NCI-H748 (cell line): Measurements from ENCODE around the gene SERPING1.
A peak's percentile ranks its signal among the peaks of the same experiment; 100 is the strongest.

ENCODE experiments used
- DNase-seq: peaks from one replicate; lab custom pipeline; 2025; ENCODE audit not compliant: unreplicated experiment; lab: John Stamatoyannopoulos, UW

The SERPING1 gene

DNA sequence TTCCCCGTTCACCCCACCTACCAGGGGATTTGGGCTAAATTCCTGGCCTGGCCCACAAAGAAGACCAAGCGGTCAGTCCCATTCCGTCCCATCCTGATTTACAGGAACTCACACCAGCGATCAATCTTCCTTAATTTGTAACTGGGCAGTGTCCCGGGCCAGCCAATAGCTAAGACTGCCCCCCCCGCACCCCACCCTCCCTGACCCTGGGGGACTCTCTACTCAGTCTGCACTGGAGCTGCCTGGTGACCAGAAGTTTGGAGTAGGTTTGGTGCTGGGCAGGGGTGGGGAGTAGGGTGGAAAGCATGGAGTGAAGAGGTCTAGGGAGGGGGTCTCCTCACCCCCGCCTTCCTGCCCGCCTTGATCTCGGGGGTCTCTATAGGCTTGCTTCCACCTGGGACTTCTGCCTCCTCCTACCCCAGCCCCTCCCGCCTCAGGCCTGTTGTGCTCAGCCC is at the start of gene SERPING1:
Gene SERPING1 (plus strand): TSS at position 225 of the 455 bp plus-strand sequence. CDS start 586 bp downstream, outside the sequence.
- DNase-seq, result no peak

DNA sequence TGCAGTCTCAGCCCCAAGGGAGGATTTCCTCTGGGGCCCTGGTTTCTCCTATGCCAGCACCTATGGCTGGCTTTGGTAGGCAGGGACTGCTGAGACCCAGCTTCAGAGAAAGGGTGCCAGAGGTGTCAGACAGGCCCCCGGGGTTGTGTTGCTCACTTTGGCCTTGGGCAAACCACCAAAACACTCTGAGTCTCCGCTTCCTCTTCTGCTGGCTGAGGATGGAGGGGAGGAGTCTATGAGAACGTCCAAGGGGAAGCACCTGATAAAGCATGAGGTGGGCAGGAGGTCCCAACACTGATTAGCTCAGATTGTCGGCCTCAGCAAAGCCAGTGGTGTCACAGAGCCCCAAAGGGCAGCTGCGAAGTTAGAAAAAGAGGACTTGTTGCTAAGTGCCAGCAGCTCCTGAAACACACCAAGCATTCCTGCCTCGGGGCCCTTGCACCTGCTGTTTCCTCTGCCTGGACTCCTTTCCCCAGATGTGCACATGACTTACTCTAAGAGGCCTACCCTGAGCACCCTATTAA is 49.6 kb upstream of the SERPING1 start:
- DNase-seq, result no peak

DNA sequence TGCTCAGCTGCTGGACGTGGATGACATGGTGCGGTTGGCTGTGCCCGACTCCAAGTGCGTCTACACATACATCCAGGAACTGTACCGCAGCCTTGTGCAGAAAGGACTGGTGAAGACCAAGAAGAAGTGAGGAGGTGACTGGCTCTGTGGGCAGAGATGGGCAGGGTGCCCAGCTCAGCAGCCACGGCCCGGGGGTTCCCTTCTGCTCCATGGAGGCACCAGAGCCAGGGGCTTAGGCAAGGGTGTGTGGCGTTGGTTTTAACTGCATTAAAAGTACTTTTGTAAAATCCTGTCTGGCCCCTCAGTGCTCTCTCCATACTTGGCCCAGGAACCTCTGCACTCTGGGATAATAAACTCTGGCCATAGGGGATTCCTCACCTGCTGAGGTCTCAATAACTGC is 47.5 kb upstream of the SERPING1 start:
- no peak for DNase-seq

DNA sequence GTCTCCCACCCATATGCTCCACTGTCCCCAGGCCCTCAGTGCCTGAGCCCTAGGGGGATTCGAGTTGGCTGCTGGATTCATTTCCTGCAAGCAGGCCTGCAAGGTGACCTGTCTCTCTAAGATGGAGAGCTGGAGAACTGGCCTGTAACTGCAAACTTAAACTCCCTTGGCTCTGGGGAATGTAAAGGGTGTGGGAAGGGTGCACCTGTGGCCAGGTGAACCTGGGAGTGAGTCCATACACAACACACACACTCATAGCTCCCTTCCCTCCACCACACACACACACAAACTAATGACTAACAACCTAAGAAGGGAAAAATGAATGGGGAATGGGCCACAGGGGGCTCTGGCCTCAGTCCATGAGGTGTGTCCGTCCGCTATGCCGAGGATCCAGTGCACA is 45.5 kb upstream of the SERPING1 start:
- DNase-seq, result no peak

DNA sequence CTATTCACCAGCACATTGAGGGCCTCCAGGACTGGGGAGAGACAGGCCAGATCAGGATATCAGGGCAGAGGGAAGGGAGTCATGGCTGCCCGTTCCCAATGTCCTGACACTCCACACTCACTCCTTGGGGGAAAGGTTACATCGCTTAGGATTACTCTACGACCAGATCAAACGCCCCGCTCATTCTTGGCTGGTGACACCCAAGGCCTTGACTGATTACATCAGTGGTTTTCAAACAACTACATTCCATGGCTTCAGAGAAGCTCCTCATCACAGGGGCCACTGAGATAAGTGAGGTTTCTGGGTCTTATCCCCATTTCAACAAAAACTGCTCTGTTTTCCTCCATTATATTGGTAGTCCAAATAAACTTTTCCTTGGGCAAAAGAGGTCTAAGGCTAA is 45.0 kb upstream of the SERPING1 start:
- DNase-seq, result no peak

DNA sequence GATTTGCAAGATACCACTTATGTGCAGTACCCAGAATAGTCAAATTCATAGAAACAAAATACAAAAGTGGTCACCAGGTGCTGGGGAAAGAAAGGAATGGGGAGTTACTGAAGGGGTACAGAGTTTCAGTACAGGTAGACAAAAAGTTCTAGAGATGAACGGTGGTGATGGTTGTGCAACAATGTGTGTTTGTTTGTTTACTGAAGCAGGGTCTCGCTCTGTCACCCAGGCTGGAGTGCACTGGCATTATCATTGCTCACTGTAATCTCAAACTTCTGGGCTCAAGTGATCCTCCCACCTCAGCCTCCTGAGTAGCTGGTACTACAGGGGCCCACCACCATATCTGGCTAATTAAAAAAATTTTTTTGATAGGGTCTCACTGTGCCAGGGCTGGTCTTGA is 42.1 kb upstream of the SERPING1 start:
- DNase-seq, result no peak

DNA sequence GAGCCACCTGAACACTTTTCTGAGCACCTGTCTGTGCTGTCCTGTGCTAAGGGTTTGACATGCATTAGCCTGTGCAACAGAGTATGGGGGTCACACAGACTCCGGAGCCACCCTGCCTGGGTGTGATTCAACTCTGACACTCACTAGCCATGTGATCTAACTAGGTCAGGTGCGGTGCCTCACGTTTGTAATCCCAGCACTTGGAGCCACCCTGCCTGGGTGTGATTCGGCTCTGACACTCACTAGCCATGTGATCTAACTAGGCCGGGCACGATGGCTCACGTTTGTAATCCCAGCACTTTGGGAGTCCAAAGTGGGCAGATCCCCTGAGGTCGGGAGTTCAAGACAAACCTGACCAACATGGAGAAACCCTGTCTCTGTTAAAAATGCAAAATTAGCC is 41.4 kb upstream of the SERPING1 start:
- DNase-seq, result no peak

DNA sequence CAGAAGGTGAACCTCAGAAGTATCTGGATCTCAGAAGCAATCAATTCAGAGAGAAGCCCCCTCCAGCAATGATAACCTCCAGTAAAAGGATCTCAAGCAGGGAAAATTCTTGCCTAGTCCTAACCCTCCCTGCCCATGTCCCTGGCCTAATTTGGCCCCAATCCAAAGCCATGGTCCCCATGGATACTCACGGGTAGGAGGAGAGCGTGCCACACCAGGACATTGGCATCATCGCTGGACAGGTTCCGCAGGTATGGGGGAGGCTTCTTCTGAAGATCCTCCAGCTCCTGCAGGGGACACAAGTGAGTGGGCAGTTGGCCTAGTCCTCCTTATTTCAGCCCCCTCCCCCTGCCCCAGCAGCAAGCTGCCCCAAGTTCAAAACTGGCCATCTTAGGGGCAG is 37.3 kb upstream of the SERPING1 start:
- DNase-seq, result peak; percentile 15

DNA sequence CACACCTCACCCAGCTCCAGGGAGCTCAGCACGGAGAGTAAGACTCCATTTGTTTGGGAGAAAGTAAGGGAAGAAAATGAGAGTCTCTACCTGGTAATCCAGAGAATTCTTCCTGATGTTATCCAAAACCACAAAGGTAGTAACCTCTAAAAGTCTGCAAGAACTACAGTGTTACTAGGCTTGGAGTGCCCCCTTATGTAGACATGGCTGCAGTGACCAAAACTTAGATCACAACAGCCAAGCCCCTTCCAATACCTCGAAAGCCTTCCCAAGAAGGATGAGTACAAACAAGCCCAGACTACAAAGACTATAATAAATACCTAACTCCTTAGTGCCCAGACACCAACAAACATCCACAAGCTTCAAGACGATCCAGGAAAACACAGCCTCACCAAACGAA is 34.9 kb upstream of the SERPING1 start:
- no peak for DNase-seq

DNA sequence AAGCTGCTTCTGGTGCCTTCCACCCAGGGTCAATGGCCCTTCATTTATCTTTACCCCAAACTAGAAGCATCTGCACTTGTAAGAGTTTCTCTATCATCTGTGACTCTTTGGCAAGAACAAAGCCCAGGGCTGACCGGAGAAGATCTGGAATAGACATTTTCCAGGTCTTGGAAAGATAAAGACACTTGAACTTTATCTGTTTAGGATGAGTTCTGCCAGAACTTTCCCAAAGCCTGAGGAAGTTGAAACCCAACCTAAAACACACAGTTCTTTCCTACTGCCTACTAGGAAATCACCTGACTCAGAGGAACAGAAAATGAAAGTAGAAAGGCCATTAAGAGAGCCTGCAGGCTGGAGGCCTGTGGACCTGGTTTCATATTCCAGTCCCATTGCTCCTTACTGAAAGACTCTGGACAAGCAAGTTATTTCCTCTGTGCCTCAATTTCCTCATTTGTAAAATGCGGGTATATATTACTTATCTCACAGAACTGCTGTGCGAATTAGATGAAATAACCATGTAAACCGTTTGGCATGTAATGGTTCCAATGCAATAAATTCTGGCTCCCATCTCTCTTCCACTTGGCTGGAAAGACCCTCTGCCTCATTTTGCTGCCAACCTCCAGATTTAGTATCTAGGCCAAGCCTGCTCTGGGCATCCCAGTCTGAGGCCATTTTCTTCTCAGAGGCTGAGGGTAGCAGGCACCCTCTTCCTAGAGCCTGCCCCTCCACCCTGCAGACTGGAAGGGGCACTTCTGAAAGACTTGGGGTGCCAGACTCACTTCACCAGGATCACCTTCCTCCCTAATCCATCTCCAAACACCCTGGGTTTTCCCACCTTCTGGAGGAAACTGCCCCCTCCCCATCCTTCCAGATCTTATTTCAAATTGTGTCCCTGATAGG is 31.2 kb upstream of the SERPING1 start:
- DNase-seq, result no peak

DNA sequence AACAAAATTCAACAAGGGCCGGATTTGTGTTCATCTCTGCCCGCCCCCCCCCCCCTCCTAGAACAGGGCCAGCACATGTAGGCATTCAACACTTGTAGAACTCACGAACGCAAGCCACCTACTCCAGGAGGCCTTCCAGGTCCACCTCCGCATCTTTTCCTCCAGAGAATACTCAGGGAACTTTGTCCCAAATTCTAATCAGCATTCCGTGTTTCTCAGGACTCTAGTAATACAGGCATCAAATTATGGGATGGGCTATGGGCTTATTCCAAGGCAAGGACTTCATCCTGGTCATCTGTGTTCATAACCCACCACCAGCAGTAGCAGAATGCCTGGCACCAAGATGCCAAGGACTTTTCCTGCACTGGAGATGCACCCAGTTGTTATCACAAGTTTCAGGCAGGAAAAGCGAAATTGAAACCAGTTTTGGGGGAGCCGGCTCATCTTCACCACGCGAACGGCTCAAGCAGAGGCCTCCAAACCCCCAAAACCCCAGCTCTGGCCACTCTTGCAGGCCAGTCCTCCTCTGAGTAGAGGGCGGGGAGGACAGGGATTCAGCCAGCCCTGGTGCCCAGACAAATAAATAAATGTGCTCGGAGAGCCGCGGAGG is 30.5 kb upstream of the SERPING1 start:
- no peak for DNase-seq

DNA sequence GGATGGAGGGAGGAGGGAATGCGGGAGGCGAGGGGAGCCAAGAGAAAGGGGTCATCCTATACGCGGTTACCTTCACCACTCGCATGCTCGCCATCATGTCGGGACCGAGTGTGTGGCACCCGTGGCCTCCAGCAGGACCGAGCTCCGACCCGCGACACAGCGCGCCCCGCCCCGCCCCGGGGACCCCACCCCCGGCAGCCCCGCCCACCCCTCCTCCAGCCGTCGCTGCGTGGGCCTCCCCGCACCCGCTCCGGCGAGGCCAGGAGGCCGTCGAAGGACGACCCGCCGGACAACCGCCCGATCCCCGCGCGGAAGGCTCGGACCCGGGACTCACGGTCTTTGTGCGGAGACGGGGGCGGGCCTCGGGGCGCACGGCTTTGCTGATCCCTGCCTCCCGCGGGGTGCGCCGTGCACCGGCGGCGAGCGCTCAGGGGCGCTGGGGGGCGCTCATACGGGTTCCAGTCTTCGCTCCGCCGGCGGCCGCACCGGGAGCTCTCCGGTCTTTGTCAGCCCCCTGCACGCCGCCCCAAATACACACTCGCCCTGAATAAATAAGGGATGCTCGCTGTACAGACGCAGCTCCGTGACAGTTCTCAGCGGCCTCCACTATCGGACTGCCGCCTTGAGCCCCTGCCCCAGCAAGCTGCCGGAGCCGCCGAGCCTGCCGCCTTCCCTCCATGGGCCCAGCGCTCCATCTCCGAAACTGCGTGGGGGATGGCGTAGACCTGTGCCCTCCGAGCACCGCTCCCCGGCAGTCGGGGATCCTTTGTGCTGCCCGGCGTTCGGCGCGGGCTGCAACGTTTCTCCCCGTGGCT is 29.8 kb upstream of the SERPING1 start, which contains the start of gene UBE2L6:
Gene UBE2L6 (minus strand): TSS at position 158 of the 815 bp plus-strand sequence. CDS start 61 bp downstream, at position 97.
- DNase-seq, result peak; percentile 78

DNA sequence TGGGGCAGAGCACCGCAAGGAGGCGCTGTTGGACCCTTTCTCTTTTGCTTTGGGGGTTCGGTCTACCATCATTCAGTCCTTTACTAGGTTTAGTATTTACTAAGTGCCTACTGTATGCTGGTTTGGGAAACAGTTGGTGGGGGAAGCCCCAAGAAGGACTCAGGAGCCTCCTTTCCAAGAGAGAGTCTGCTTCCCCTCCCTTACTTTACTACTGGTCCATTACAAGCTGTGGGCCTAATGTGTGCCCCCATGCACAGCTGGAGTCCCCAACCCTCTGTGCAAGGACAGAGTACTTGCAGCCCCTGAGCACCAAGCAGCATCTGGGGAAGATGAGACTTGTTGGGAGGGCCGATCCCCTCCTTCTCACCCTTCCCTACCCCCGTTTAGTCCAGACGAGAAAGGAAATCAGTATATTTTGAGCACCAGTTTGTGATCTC is 29.1 kb upstream of the SERPING1 start:
- no peak for DNase-seq

DNA sequence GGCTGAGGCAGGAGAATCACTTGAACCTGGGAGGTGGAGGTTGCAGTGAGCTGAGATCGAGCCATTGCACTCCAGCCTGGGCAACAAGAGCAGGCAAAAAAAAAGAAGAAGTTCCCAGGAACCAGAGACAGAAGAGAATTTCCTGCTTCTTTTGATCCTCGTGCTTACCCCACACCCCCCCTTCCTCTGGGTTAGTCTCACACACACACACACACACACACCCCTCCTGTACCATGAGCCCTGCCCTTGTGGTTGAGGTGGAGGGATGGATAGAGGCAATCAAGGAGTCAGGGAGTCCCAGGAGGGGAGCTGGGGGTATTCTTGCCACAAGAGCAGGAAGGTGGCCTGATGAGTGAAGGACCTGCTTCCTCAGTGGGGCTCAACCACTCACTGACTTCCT is 25.9 kb upstream of the SERPING1 start:
- no peak for DNase-seq

DNA sequence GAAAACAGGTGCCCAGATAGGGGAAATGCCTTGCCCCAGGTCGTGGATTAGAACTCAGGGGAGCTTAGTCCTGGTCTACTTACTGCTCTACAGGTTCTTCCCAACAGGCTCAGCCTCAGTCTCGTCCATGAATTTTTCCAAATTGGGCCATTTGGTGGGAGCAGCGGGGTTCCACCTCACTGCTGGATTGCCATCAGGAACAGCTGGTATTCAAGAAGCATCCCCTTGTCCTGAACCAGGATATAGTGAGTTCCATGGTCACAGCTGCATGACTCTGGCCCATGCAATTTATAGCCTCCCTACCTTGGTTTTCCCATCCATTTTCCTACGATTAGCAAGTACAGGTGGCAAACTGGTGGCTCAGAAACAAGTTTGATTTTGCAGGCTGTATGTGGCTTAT is 23.4 kb upstream of the SERPING1 start:
- no peak for DNase-seq

DNA sequence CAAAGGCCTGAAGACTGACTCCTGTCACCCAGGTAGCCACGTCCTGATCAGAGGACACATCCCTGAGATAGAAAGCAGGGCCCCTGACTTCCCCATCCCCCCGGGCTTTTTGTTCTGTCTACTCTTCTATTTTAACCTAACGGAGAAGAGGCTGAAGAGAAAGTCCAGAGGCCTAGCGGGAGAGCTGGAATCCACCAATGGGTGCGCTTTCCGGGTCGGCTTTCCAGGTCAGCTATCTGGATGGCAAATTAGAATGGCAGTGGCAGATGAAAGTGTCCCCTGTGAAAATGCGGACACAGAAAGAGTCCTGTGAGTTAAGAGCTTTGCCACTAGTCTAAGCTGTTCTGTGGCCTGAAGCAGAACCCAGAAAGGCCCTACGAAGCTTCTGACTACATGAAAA is 13.1 kb upstream of the SERPING1 start:
- no peak for DNase-seq

DNA sequence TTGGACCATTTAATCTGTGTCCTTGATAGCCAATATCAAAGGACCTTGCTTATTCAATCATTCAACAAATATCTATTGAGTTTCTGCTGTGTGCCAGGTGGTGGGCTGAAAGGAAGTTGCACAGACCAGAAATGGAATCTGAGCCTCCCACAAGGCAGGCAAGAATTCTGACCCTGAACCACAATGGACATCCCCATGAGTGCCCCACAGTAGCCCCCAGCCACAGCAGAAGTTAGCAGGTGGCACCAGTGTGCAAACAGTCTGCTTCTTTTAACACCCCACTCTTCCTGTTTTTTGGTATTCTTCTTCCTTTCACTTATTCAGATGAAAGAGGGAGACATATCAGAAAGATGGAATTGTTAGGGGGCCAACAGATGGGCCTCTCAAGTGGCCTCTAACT is 12.2 kb upstream of the SERPING1 start:
- no peak for DNase-seq

DNA sequence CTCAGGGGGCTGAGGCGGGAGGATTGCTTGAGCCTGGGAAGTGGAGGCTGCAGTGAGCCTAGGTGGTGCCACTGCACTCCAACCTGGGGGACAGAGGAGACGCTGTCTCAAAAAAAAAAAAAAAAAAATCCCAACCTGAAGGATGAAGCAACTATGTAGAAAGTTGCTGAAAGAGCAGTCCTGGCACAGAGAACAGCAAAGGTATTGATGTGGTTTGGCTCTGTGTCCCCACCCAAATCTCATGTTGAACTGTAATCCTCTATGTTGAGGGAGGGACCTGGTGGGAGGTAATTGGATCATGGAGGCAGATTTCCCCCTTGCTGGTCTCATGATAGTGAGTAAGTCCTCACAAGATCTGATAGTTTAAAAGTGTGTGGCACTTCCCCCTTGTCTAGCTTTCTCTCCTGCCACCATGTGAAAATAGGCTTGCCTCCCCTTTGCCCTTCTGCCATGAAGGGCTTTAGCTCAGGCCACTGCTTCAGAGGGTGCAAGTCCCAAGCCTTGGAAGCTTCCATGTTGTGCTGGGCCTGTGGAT is 10.7 kb upstream of the SERPING1 start:
- DNase-seq, result no peak

DNA sequence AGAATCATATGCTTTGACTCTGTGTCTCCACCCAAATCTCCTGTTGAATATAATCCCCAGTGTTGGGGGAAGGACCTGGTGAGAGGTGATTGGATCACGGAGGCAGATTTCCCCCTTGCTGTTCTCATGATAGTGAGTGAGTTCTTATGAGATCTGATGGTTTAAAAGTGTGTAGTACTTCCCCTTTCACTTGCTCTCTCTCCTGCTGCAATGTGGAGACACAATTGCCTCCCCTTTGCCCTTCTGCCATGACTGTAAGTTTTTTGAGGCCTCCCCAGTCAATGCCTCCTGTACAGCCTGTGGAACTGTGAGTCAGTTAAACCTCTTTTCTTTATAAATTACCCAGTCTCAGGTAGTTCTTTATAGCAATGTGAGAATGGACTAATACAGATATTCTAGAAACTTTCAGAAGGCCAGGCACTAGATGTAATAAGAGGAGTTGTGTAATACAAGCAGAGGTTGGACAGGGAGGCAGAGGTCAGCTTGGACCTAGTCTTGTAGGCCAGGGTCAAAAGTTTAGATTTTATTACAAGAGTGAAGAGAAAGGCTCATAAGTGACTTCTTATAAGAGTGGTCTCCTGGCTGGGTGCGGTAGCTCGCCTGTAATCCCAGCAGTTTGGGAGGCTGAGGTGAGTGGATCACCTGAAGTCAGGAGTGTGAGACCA is 9.3 kb upstream of the SERPING1 start:
- no peak for DNase-seq

DNA sequence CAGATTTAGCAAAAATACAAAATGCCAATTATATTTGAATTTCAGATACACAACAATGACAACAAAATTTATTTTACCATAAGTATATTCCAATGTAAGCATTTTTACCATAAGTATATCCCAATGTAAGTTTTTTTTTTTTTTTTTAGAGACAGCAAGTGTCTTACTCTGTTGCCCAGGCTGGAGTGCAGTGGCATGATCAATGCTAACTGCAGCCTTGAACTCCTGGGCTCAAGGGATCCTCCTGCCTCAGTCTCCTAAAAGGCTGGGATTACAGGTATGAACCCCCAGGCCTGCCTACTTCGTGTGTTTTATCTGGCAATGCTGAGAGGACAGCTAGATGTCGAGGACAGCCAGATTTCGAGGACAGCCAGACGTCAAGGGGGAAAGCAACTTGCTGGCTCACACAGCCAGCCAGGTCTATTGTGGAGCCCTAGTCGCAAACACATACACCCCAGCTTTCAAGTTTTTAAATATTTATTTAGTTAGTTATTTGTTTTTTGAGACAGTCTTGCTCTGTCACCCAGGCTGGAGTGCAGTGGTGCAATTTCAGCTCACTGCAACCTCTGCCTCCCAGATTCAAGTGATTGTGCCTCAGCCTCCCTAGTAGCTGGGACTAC is 1.1 kb upstream of the SERPING1 start:
- no peak for DNase-seq
